GM21423 (cell line): ENCODE results near the gene TEX55.
"Not testable (repeated sequence)": the region's sequence is repeated elsewhere in the genome, so short reads cannot be mapped to it uniquely, and the experiment has no call there.

Source experiments
- ATAC-seq: cut with Tn5 transposase; IDR thresholded peaks from one replicate; pipeline ENCODE4 v1.9.1; 2021; ENCODE audit warnings: mild to moderate bottlenecking, moderate library complexity; ENCODE audit not compliant: unreplicated experiment

Gene TEX55

DNA sequence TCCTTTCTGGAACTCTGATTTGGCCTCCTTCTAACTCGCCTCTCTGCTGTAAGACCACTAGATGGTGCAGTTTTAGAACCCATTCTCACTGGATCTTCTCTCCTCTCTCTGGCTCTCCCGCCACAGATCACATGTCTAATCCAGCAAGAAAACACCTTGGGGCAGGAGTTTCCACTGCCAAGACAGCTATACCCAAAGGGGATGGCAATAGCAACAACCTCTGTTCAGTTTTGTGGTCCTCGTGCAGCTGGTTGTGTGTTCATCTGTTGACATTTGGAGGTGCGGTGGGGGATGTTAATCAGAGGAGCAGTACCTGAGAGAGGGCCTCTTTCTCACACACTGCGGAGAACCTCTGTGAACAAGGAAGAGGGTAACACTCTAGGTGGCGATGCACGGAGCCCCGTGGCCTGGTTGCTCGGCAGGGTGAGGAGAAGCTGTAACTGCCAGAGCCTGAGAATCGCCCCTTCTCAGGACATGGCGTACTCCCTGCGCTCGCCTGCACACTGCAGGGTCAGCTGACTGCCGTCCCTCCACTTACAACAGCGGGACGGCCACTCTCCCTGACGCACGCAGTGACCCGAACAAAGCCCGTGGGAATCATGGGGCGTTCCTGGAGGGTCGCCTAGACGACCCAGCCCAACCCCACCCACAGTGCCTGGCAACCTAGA, at the start of gene TEX55:
Gene TEX55 (plus strand): TSS at position 666 of the 668 bp plus-strand sequence. CDS start 25 bp downstream, outside the sequence.
- ATAC-seq, result peak; percentile 72

DNA sequence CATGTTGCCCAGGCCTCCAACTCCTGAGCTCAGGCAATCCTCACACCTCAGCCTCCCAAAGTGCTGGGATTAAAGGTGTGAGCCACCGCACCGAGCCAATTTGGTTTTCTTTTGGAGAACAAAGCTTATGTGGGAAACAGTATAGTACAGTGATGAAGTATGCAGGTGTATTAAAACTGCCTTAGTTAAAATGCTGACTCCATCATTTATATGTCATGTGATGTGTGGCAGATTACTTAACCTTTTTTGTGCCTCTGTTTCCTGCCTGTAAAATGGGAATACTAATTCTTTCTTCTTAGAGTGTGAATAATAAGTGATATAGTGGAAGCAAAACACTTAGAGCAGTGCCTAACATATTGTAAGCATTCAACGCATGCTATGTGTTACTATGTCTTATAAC, 48.0 kb upstream of the TEX55 start:
- no peak for ATAC-seq

DNA sequence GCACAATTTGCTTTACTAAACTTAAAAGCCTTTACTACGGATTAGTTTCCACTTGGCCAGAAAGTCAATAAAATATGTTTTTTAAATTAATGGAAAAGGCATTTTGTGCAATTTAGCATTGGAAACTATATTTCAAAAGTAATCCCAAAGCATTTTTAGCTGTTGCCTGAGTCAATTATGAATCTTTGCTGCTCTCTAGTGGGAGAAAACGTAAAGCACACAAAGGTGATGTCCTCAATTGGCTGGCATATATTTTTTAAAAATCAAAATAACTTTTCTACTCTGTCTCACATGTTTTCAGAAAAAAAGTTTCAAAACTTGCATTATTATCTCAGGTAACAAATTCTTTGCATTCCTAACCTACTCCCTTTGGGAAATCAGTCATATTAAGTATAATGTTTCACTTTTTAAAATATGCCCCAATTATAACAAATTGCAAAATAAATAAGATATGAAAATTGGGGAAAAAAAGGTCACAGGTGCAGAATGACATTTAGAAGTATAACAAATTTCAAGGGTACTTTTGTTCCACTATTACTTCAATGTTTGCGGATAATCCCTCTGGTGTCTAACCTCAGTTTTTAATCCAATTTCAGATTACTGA, 47.2 kb upstream of the TEX55 start:
- no peak for ATAC-seq

DNA sequence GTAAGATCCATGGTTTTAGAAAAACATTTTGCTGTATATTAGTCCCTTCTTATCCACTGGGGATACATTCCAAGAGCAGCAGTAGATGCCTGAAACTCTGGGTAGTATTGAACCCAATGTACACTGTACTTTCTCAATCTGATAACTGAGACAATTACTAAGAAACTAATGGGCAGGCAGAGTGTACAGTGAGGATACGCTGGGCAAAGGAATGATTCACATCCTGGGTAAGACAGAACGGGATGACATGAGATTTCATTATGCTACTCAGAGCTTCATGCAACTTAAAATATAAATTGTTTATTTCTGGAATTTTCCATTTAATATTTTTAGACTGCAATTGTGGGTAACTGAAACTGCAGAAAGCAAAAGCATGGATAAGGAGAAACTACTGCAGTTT, 46.2 kb upstream of the TEX55 start:
- no peak for ATAC-seq

DNA sequence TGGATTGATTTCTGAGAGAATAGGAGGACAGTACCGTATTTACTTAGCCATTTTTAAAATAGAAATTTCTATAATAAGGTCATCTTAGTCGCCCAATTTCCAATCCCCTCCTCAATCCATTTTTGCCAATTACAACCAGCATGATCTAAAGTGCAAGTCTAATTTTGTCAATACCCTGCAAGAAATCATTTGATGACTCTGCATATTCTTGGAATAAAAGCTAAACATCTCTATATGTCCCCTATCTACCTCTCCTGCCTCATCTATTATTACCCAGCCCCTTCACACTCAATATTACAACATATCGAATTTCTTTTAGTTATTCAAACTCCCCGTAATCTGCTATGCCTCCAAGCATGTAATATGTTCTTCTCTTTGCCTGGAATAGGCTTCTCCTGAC, 41.9 kb upstream of the TEX55 start:
- no peak for ATAC-seq

DNA sequence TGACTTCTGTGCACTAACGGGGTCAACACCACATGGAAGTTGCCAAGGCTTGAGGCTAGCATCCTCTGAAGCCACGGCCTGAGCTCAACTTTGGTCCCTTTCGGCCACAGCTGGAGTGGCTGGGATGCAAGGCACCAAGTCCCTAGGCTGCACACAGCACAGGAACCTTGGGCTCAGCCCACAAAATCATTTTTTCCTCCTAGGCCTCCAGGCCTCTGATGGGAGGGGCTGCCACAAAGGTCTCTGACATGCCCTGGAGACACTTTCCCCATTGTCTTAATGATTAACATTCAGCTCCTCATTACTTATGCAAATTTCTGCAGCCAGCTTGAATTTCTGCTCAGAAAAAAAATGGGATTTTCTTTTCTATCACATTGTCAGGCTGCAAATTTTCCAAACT, 27.6 kb upstream of the TEX55 start:
- not testable (repeated sequence) for ATAC-seq

DNA sequence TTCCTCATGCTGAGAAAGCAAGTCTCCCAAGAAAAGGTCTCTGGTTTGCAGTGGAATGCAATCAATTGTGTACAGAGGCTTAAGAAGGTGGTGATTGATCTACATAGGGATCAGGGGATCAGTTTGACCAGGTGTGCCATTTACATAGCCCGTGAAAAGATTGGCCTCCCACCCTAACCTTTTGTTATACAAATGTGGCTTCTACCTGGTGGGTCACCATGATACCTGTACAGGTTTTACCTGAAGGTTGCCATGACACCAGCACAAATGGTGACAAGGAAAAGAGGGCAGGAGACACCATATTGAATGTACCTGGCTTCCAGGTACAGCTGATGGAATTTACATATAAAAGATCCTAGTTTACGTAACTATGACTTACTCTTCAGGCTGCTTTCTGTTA, 25.5 kb upstream of the TEX55 start:
- ATAC-seq, result no peak

DNA sequence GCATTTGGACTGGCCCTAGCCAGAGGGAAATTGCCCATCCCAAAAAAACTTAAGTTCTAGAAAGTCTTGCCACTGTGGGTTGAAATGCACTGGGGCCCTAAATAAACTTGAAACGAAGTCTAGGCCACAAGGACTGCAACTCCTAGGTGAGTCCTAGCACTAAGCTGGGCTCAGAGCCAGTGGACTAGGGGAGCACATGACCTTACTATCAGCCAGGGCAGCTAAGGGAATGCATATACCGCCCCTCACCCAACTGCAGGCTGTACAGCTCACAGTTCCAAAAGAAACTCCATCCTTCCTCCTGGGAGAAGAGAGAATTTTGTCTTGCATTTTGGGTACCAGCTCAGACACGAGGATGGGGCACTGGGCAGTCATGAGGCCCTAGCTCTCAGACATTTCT, 23.6 kb upstream of the TEX55 start:
- no peak for ATAC-seq

DNA sequence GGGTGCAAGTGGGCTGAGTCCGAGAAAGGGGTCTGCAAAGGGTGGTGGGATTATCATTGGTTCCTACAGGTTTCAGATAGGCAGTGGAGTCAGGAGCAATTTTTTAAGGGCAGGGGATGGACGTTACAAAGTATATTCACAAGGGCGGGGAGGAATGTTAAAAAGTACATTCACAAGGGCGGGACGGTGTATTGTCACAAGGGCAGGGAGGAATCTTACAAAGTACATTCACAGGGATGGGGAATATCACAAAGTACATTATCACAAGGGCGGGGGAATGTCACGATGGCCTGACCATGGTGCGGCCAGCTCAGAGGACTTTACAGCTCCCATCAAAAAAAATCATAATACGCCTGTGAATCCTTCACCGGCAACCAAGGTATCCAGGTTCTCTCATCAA, 20.6 kb upstream of the TEX55 start:
- ATAC-seq, result no peak

DNA sequence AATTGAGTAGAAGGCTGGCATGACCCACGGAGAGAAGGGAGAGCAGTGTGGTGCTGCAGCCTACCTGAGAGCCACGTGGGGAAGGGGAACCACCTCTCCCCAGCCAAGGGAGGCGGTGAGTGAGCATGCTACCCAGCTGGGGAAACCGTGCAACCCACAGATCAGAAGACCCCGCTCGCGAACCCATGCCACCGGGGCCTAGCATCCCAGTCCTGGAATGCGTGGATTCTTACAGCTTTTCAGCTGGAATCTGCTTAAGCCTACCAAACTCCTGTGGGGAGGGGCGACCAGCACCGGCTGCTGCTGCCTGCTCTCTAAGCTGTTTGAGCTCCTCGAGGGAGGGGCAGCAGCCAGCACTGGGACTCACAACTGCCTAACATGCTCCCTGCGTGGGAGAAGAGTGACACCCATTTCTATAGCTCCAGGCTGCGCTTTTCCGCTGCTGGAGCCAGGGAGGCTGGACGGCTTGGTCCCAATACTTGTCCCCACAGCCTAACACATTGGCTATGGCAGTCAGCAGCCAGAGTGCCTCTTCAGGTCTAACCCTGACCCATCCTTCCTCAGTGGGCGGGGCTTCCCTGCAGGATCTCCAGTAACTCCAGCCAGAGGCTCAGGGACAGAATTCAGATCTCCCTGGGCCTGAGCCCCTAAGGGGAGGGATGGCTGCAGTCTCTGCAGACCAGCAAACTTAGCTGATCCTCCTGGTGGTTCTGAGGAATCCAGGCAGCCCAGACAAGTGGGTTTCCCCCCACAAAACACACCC, 20.0 kb upstream of the TEX55 start:
- ATAC-seq, result no peak

DNA sequence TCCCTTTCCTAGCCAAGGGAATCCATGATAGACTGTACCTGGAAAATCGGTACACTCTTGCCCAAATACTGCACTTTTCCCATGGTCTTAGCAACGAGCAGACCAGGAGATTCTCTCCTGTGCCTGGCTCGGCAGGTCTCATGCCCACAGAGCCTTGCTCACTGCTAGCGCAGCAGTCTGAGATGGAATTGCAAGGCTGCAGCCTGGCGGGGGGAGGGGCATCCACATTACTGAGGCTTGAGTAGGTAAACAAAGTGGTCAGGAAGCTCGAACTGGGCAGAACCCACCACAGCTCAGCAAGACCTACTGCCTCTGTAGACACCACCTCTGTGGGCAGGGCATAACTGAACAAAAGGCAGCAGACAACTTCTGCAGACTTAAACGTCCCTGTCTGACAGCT, 15.7 kb upstream of the TEX55 start:
- not testable (repeated sequence) for ATAC-seq

DNA sequence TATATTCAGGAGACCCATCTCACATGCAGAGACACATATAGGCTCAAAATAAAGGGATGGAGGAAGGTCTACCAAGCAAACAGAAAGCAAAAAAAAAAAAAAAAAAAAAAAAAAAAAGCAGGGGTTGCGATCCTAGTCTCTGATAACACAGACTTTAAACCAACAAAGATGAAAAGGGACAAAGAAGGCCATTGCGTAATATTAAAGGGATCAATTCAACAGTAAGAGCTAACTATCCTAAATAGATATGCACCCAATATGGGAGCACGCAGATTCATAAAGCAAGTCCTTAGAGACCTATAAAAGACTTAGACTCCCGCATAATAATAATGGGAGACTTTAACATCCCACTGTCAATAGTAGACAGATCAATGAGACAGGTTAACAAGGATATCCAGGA, 13.7 kb upstream of the TEX55 start:
- ATAC-seq, result not testable (repeated sequence)

DNA sequence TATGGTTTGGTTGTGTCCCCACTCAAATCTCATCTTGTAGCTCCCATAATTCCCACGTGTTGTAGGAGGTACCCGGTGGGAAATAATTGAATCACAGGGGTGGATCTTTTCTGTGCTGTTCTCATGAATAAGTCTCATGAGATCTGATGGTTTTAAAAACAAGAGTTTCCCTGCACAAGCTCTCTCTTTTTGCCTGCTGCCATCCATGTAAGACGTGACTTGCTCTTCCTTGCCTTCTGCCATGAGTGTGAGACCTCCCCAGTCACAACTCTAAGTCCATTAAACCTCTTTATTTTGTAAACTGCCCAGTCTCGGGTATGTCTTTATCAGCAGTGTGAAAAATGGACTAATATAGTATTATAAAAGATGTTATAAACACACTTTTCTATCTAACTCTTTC, 6.6 kb upstream of the TEX55 start:
- not testable (repeated sequence) for ATAC-seq

DNA sequence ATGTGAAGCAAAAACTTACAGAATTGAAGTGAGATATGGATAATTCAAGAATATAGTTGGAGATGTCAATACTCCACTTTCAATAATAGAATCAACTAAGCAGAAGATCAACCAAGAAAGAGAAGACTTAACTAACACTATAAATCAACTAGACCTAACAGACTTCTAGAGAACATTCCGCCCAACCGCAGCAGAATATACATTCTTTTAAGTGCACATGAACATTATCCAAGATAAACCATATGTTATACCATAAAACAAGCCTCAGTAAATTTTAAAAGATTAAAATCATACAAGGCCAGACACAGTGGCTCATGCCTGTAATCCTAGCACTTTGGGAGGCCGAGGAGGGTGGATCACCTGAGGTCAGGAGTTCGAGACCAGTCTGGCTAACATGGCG, 5.5 kb upstream of the TEX55 start:
- ATAC-seq, result no peak

DNA sequence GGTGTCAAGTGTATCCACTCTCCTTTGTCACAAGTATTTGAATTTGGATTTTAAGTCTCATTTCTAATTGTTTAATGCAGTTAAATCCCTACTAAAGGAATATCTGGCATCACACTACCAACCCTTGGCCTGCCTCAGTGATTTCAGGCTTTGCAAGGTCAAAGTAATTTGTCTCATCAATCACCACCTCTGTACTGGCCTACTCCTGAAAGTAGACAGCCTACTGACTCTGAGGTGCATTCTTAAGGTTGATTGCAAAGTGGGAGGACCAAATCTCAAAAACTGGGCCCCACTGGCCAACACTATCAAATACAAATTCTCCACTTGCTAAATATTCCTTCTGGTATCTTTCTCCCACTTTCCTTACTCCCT, 851 bp upstream of the TEX55 start:
- ATAC-seq, result peak; percentile 13

DNA sequence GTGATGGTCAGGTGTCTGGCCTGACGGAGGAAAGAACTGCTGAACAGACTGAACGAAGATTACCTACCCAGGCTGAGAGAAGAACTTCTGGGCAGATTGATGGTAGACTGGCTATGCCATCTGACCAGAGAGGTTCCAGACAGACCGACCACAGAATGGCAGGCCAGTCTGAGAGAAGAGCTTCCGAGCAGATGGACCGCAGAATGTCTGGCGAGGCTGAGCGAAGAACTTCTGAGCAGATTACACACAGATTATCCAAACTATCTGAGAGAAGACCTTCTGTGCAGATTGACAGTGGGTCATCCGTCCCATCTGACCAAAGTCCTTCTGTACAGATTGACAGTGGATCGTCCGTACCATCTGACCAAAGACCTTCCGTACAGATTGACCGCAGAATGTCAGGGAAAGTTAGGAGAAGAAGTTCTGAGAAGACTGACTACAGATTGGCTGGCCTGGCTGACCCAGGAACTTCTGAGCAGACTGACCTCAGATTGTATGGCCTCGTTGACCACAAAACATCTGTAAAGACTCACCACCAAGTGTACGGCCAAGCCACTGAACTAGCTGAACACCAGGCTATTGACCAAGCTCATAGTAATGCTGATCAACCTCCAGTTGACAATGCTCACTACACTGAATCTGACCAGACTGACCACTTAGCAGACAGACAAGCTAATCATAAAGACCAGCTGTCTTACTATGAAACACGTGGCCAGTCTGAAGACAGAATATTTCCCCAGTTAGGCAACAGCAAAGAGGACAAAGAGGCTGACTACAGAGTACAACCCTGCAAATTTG, 812 bp downstream of the TEX55 start:
- no peak for ATAC-seq

DNA sequence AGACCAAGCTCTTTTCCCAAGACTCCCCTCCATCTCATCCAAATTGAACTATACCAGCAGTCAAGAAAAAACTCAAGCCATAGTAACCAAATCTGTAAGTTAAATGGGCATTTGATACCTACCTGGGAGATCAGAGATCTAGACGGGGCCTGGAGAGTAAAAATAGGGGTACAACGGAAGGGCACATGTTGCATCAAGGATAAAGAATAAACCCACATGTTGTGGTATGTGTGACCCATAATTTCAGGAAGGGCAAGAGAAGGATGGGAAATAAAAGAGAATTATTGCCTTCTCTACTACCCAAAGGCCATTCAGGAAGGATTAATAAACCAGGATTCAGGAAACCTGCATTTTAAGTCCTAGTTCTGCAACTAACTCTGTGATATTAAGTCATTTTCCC, 1.5 kb downstream of the TEX55 start:
- no peak for ATAC-seq

DNA sequence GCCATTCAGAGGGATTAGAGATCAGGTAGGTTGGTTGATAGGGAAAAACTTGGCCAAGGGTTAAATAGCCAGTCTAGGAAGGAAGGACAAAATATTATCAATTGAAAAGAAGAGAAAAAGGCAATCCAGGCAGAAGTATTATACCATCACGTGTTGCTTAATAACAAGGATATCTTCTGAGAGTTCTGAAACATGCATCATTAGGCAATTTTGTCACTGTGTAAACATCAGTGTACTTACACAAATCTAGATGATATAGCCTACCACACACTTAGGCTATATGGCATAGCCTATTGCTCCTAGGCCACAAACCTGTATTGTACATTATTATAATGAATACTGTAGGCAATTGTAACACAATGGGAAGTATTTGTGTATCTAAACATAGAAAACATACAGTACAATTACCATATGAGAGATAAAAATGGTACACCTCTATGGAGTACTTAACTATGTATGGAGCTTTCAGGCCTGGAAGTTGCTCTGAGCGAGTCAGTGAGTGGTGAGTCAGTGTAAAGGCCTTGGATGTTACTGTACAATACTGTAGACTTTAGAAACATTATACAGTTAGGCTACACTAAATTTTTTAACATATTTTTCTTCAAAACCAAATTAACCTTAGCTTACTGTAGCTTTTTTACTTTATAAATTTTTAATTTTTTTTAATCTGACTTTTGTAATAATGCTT, 2.7 kb downstream of the TEX55 start:
- no peak for ATAC-seq

DNA sequence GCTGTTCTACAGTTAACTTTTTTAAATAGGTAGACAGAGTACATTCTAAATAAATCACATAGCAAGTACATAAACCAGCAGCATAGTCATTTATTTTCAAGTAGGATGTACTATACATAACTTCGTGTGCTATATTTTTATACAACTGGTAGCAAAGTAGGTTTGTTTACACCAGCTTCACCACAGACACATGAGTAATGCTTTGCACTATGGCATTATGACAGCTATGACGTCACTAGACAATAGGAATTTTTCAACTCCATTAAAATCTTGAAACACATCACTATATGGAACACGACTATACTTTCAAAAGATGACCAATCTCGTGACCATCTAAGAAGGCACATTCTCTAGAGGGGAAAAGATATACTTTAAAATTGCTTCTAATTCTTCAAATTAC, 3.5 kb downstream of the TEX55 start:
- no peak for ATAC-seq

DNA sequence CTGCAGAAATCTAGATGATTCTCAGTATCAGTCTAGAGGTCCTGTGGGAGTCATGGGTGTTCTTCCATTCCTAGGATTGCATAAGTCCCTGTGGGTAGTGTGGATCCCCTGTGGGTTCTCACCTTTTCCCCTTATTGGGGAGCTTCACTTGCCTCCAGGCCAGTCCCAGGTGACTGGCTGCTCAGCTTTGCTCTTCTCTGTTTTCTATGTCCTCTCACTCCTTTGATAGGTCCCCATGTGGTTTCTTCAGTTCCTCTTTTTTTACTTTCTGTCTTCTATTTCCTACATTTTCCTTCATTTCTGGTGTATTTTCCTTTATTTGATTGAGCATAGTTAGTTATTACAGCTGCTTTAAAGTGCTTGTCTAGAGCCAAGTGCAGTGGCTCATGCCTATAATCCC, 10.9 kb downstream of the TEX55 start:
- no peak for ATAC-seq

DNA sequence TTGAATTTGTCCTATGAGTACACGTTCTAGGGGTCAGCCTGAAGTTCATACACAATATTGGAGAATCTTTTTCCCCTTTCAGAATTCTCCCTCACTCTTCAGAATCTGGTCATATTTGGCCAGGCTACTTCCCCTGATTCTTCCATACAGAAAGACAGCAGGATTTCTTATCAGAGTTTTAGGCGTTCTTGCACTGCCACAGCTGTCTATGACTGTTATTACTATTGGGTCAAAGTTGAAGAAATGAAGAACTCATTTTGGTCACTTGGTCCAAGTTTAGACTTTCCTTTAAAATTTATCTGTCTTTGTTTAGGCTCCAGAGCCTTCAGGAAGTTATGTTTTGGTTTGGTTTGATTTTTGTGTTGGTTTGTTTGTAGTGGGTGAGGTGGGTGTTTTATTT, 12.0 kb downstream of the TEX55 start:
- no peak for ATAC-seq
